IMR-90 (cell line): ENCODE results near the gene GCG. TPM values are rescaled to one million over a fixed set of nuclear protein-coding genes. Genes with fewer than 3 reads are reported as not detected.

Experiments used
- ATAC-seq: fragments of 200-7000 bp; cut with Tn5 transposase; 2 replicates; pipeline ENCODE4 v1.9.1; 2020; ENCODE audit warnings: low read depth, mild to moderate bottlenecking, moderate library complexity
- BruUV-seq: library from RNA; stranded (reverse); fragments of 400-500 nt; replicated peaks from 2 replicates; lab custom pipeline; 2021; lab: Mats Ljungman, UMichigan
- CTCF ChIA-PET: fragments of 300-600 bp; formaldehyde crosslinking; extraction: SDS; loops from one replicate; lab custom pipeline; 2021; ENCODE audit warnings: antibody characterized with exemption; lab: Yijun Ruan, JAX
- POLR2A ChIA-PET: fragments of 300-600 bp; sonication (Branson Sonifier 250); formaldehyde crosslinking; loops from one replicate; lab custom pipeline; 2022; ENCODE audit warnings: antibody characterized with exemption; ENCODE audit not compliant: unreplicated experiment; lab: Charles Lee
- DNase-seq: peaks from one replicate; pipeline ENCODE4 v3.0.0; 2013
- H2AFZ ChIP-seq: replicated peaks from 2 replicates; pipeline ENCODE3; 2013; ENCODE audit warnings: low read length, mild to moderate bottlenecking; ENCODE audit not compliant: poor library complexity
- H2AK5ac ChIP-seq: 2 replicates; pipeline ENCODE4 v1.6.1; 2013; ENCODE audit warnings: low read depth, low read length, inconsistent platforms
- H2AK9ac ChIP-seq: replicated peaks from 2 replicates; pipeline ENCODE3; 2013; ENCODE audit warnings: mild to moderate bottlenecking, low read depth, low read length, moderate library complexity; ENCODE audit not compliant: poor library complexity
- H2BK120ac ChIP-seq: 2 replicates; pipeline ENCODE4 v1.6.1; 2013; ENCODE audit warnings: low read depth, low read length, inconsistent platforms
- H2BK15ac ChIP-seq: 3 replicates; pipeline ENCODE4 v1.6.1; 2013; ENCODE audit warnings: low read depth, low read length, inconsistent platforms
- H2BK20ac ChIP-seq: 2 replicates; pipeline ENCODE4 v1.6.1; 2013; ENCODE audit warnings: low read depth, mild to moderate bottlenecking, inconsistent platforms, low read length, moderate library complexity
- H2BK5ac ChIP-seq: 2 replicates; pipeline ENCODE4 v1.6.1; 2013; ENCODE audit warnings: mild to moderate bottlenecking, low read depth, low read length, inconsistent platforms; ENCODE audit not compliant: poor library complexity, severe bottlenecking
- H3K14ac ChIP-seq: replicated peaks from 2 replicates; pipeline ENCODE4 v1.6.1; 2013; ENCODE audit warnings: low read depth, low read length, inconsistent platforms
- H3K18ac ChIP-seq: 2 replicates; pipeline ENCODE4 v1.6.1; 2013; ENCODE audit warnings: low read depth, low read length, control low read depth
- H3K23ac ChIP-seq: 2 replicates; pipeline ENCODE4 v1.6.1; 2013; ENCODE audit warnings: low read depth, low read length, inconsistent platforms
- H3K27ac ChIP-seq: 2 replicates; pipeline ENCODE4 v1.5.1; 2013; ENCODE audit warnings: mild to moderate bottlenecking, control low read depth, low read length; ENCODE audit not compliant: insufficient read depth
- H3K27me3 ChIP-seq: 2 replicates; pipeline ENCODE4 v1.6.1; 2013; ENCODE audit warnings: low read length; ENCODE audit not compliant: control insufficient read depth, insufficient read depth
- H3K36me3 ChIP-seq: 2 replicates; pipeline ENCODE4 v1.6.1; 2013; ENCODE audit warnings: low read length, mixed read lengths; ENCODE audit not compliant: control insufficient read depth, insufficient read depth
- H3K4ac ChIP-seq: 2 replicates; pipeline ENCODE4 v1.6.1; 2013; ENCODE audit warnings: low read depth, low read length, inconsistent platforms
- H3K4me1 ChIP-seq: 2 replicates; pipeline ENCODE4 v1.6.1; 2013; ENCODE audit warnings: low read length, mixed read lengths; ENCODE audit not compliant: control insufficient read depth, insufficient read depth
- H3K4me2 ChIP-seq: 2 replicates; pipeline ENCODE4 v1.6.1; 2013; ENCODE audit warnings: low read depth, mild to moderate bottlenecking, control low read depth, low read length, moderate library complexity
- H3K4me3 ChIP-seq: 2 replicates; pipeline ENCODE4 v1.5.1; 2013; ENCODE audit warnings: low read depth, mild to moderate bottlenecking, control low read depth, low read length, moderate library complexity; ENCODE audit not compliant: insufficient read depth
- H3K56ac ChIP-seq: 2 replicates; pipeline ENCODE4 v1.6.1; 2013; ENCODE audit warnings: low read length, inconsistent platforms; ENCODE audit not compliant: insufficient read depth; ENCODE audit errors: extremely low read depth
- H3K79me1 ChIP-seq, 2 experiments: 2 replicates each; pipeline ENCODE4 v1.6.1; 2013; ENCODE audit warnings: low read length in 2 of 2, inconsistent platforms in 1 of 2, low read depth in 1 of 2
- H3K9ac ChIP-seq: 2 replicates; pipeline ENCODE4 v1.6.1; 2013; ENCODE audit warnings: low read depth, low read length, control low read depth
- H3K9me1 ChIP-seq: 2 replicates; pipeline ENCODE4 v1.6.1; 2013; ENCODE audit warnings: low read length, inconsistent platforms; ENCODE audit not compliant: insufficient read depth
- H3K9me3 ChIP-seq: 2 replicates; pipeline ENCODE4 v1.6.1; 2013; ENCODE audit warnings: low read length; ENCODE audit not compliant: control insufficient read depth, insufficient read depth
- H4K20me1 ChIP-seq: 2 replicates; pipeline ENCODE4 v1.6.1; 2013; ENCODE audit warnings: low read length, inconsistent platforms; ENCODE audit not compliant: insufficient read depth
- H4K5ac ChIP-seq: 2 replicates; pipeline ENCODE4 v1.6.1; 2013; ENCODE audit warnings: mild to moderate bottlenecking, low read depth, low read length, control low read depth
- H4K8ac ChIP-seq, 2 experiments: 2 replicates each; pipeline ENCODE4 v1.6.1; 2013; ENCODE audit warnings: low read depth in 2 of 2, low read length in 2 of 2, control low read depth in 1 of 2, inconsistent platforms in 1 of 2
- H4K91ac ChIP-seq: 2 replicates; pipeline ENCODE4 v1.6.1; 2013; ENCODE audit warnings: low read depth, low read length, inconsistent platforms; ENCODE audit not compliant: insufficient read depth
- CHD1 ChIP-seq: IDR thresholded peaks from 2 replicates; pipeline ENCODE4 v1.6.1; 2012; ENCODE audit warnings: low read depth, low read length, improper control_type of control experiment
- CTCF ChIP-seq: conservative IDR thresholded peaks from 2 replicates; pipeline ENCODE4 v1.5.1; 2012; ENCODE audit warnings: mild to moderate bottlenecking, low read depth, low read length, improper control_type of control experiment
- ELK1 ChIP-seq: fragments of 150-350 bp; IDR thresholded peaks from 2 replicates; pipeline ENCODE4 v1.6.1; 2016; ENCODE audit warnings: low read depth, mild to moderate bottlenecking, low read length, moderate library complexity, borderline replicate concordance
- FOS ChIP-seq: fragments of 150-350 bp; IDR thresholded peaks from 2 replicates; pipeline ENCODE4 v1.6.1; 2016; ENCODE audit warnings: low read depth, low read length
- MAFK ChIP-seq: IDR thresholded peaks from 2 replicates; pipeline ENCODE4 v1.6.1; 2012; ENCODE audit warnings: low read depth, low read length, improper control_type of control experiment
- MAZ ChIP-seq: IDR thresholded peaks from 2 replicates; pipeline ENCODE4 v1.6.1; 2012; ENCODE audit warnings: low read depth, mild to moderate bottlenecking, low read length, improper control_type of control experiment, moderate library complexity, borderline replicate concordance
- MXI1 ChIP-seq: IDR thresholded peaks from 2 replicates; pipeline ENCODE4 v1.6.1; 2012; ENCODE audit warnings: low read depth, mild to moderate bottlenecking, low read length, moderate library complexity, borderline replicate concordance
- NFE2L2 ChIP-seq: fragments of 150-350 bp; IDR thresholded peaks from 2 replicates; pipeline ENCODE4 v1.6.1; 2016; ENCODE audit warnings: low read depth, mild to moderate bottlenecking, low read length
- POLR2A ChIP-seq: IDR thresholded peaks from 2 replicates; pipeline ENCODE4 v1.6.1; 2012; ENCODE audit warnings: mild to moderate bottlenecking, low read depth, low read length
- RAD21 ChIP-seq: IDR thresholded peaks from 2 replicates; pipeline ENCODE4 v1.6.1; 2012; ENCODE audit warnings: low read length, improper control_type of control experiment
- USF2 ChIP-seq: fragments of 150-350 bp; IDR thresholded peaks from 2 replicates; pipeline ENCODE4 v1.6.1; 2017; ENCODE audit warnings: mild to moderate bottlenecking, antibody characterized with exemption, low read length, low read depth
- WGBS, 2 experiments: methylation state at CpG; one replicate each; pipeline versions ENCODE4 v1.1.5 to v1.1.7; 2013; ENCODE audit warnings: missing lambda C conversion rate in 2 of 2; ENCODE audit not compliant: insufficient read length in 1 of 2; ENCODE audit errors: extremely low coverage in 2 of 2; 5-methylcytosine and 5-hydroxymethylcytosine counted together
- dilution Hi-C: fragments of 300-500 bp; cut with HindIII; formaldehyde crosslinking; loops from one replicate; pipeline ENCODE4 v1.14.3; 2018; ENCODE audit warnings: low sequenced_read_pairs; ENCODE audit not compliant: unreplicated experiment
- in situ Hi-C: fragments of 300-500 bp; cut with MboI; formaldehyde crosslinking; loops from 3 replicates; pipeline ENCODE4 v1.14.3; 2019; ENCODE audit warnings: low sequenced_read_pairs, inconsistent platforms, mixed read lengths
- intact Hi-C: fragments of 100-400 bp; cut with micrococcal nuclease; formaldehyde crosslinking; loops from 2 replicates; pipeline ENCODE4 v1.10.0; 2022
- polyA plus RNA-seq, 3 experiments: library from polyadenylated mRNA; depleted of rRNA; stranded (reverse); fragments of >200 nt; gene quantifications; 2 replicates each; pipeline ENCODE4 v1.2.3, GENCODE V29; 2012; ENCODE audit warnings: low replicate concordance in 1 of 3
- total RNA-seq: library from RNA; depleted of rRNA; stranded (reverse); fragments of >200 nt; gene quantifications from 2 replicates; pipeline ENCODE4 v1.2.3, GENCODE V29; 2012

The GCG gene
- total and polyA plus RNA-seq, 2 of the 4 experiments (the other 2 are of a cell fraction): not detected

- H2BK20ac ChIP-seq: no peak overlapping the region
- dilution Hi-C loops: no loop called here
- H3K18ac ChIP-seq: no peak overlapping the region
- H3K14ac ChIP-seq: no peak overlapping the region
- peaks cover 3% of the 10 kb centered on the region; the same call in 1 of the 2 replicates for H3K9me1 ChIP-seq
- H3K9me3 ChIP-seq: no peaks in the 10 kb centered on the region
- no peaks in the 10 kb centered on the region for H3K27me3 ChIP-seq
- H2AK5ac ChIP-seq: no peak overlapping the region
- H3K4ac ChIP-seq: no peak overlapping the region
- H3K4me3 ChIP-seq: no peak overlapping the region
- no peak overlapping the region for H4K5ac ChIP-seq
- H2AFZ ChIP-seq: no peak overlapping the region
- H2BK120ac ChIP-seq: no peak overlapping the region
- H3K9ac ChIP-seq: no peak overlapping the region
- no peak overlapping the region for H2BK5ac ChIP-seq
- no TSS peak for BruUV-seq
- no peak overlapping the region for H4K8ac ChIP-seq
- H3K4me2 ChIP-seq: no peak overlapping the region
- H4K91ac ChIP-seq: no peak overlapping the region
- H3K27ac ChIP-seq: no peak overlapping the region
- DNase-seq: no peak
- H2BK15ac ChIP-seq: no peak overlapping the region
- H3K36me3 ChIP-seq: peaks cover 24% of the 10 kb centered on the region
- ATAC-seq: no peak
- no peak overlapping the region for H3K23ac ChIP-seq
- H3K79me1 ChIP-seq: no peaks in the 10 kb centered on the region
- CTCF ChIA-PET: no interaction called here
- no peak overlapping the region for H3K56ac ChIP-seq
- no CpG with 5 or more reads among the region's 2 CpGs for WGBS, 2 experiments
- in situ Hi-C loops: no loop called here
- H3K4me1 ChIP-seq: peaks cover under 1% of the 10 kb centered on the region; the same call in 1 of the 2 replicates
- intact Hi-C loops: no loop called here
- POLR2A ChIA-PET: no interaction called here
- H4K20me1 ChIP-seq: no peaks in the 10 kb centered on the region
- H2AK9ac ChIP-seq: no peak overlapping the region
- no peak for TF ChIP-seq POLR2A
- no peak for TF ChIP-seq USF2
- no peak for TF ChIP-seq MXI1
- TF ChIP-seq CTCF: no peak
- TF ChIP-seq RAD21: no peak
- no peak for TF ChIP-seq MAZ
- no peak for TF ChIP-seq CHD1
- TF ChIP-seq NFE2L2: no peak
- no peak for TF ChIP-seq ELK1
- no peak for TF ChIP-seq FOS
- TF ChIP-seq MAFK: no peak
These were observed 30.3 kb upstream of the GCG start for GRCh38 chr2:162182395-162182794.
